Natural killer cell (primary cell): ENCODE results near the gene NTRK2. TPM values are rescaled to one million over a fixed set of nuclear protein-coding genes. Genes with fewer than 3 reads are reported as not detected.

Source experiments
- ATAC-seq, 3 donors: fragments of 150-1000 bp in 2 of 3; fragments of 200-7000 bp in 1 of 3; cut with Tn5 transposase; 1 replicate in 1 of 3; 2 replicates in 2 of 3; pipeline ENCODE4 v1.10.0; 2021; ENCODE audit warnings: mild to moderate bottlenecking in 2 of 3, moderate library complexity in 2 of 3
- DNase-seq, 2 donors: peaks; one replicate each; pipeline versions ENCODE4 v3.0.0 to v3.0.0-alpha.2; 2013 to 2021; ENCODE audit warnings: mixed read lengths in 1 of 2
- H3K27ac ChIP-seq: one replicate; pipeline ENCODE4 v1.5.1; 2013; ENCODE audit warnings: mild to moderate bottlenecking, low read length
- H3K27me3 ChIP-seq: one replicate; pipeline ENCODE4 v1.6.1; 2013; ENCODE audit warnings: low read length; ENCODE audit not compliant: control insufficient read depth, insufficient read depth
- H3K36me3 ChIP-seq: one replicate; pipeline ENCODE4 v1.6.1; 2013; ENCODE audit warnings: low read length; ENCODE audit not compliant: control insufficient read depth, insufficient read depth
- H3K4me1 ChIP-seq: one replicate; pipeline ENCODE4 v1.6.1; 2013; ENCODE audit warnings: low read length; ENCODE audit not compliant: control insufficient read depth, insufficient read depth
- H3K4me3 ChIP-seq: one replicate; pipeline ENCODE4 v1.5.1; 2013; ENCODE audit warnings: low read length
- H3K9me3 ChIP-seq: one replicate; pipeline ENCODE4 v1.6.1; 2013; ENCODE audit warnings: low read length; ENCODE audit not compliant: control insufficient read depth, insufficient read depth
- H3K27ac Mint-ChIP-seq, 2 donors: one replicate each; pipeline ENCODE4 v1.8.0; 2022; ENCODE audit warnings: mild to moderate bottlenecking in 2 of 2, mixed read lengths in 2 of 2, moderate library complexity in 1 of 2
- H3K27me3 Mint-ChIP-seq, 2 donors: one replicate each; pipeline ENCODE4 v1.8.0; 2022; ENCODE audit warnings: low read depth in 2 of 2, mixed read lengths in 2 of 2
- H3K36me3 Mint-ChIP-seq: one replicate; pipeline ENCODE4 v1.8.0; 2022; ENCODE audit warnings: mixed read lengths
- H3K4me1 Mint-ChIP-seq, 2 donors: one replicate each; pipeline ENCODE4 v1.8.0; 2022; ENCODE audit warnings: mixed read lengths in 2 of 2
- H3K4me3 Mint-ChIP-seq: one replicate; pipeline ENCODE4 v1.8.0; 2022; ENCODE audit warnings: mild to moderate bottlenecking, moderate library complexity, mixed read lengths
- H3K9me3 Mint-ChIP-seq, 2 donors: one replicate each; pipeline ENCODE4 v1.8.0; 2022; ENCODE audit warnings: mixed read lengths in 2 of 2
- WGBS: methylation state at CpG from one replicate; pipeline ENCODE4 v1.1.7; 2013; ENCODE audit warnings: missing lambda C conversion rate; ENCODE audit not compliant: insufficient coverage; 5-methylcytosine and 5-hydroxymethylcytosine counted together
- intact Hi-C: fragments of 100-400 bp; cut with micrococcal nuclease; formaldehyde crosslinking; loops from one replicate; pipeline ENCODE4 v1.14.2; 2022
- total RNA-seq, 4 donors: library from RNA; stranded (reverse); fragments of 120-200 nt in 1 of 4; gene quantifications; one replicate each; pipeline versions ENCODE4 v1.2.3 to v1.2.4, GENCODE V29; 2013 to 2022
- TF ChIP-seq, protein P1 (sequence below): fragments of 200-600 bp; IDR thresholded peaks from one replicate; pipeline ENCODE4 v1.8.0; 2022; ENCODE audit warnings: antibody characterized with exemption

Gene NTRK2
- total RNA-seq, 3 donors from 2014 or later (not counting 1 experiment from before 2014, with no cell fraction given) = 0.08 TPM; not detected in 2

- Histone ChIP-seq H3K27me3 (peaks cover 2% of the 10 kb centered on the region), H3K4me1 (no peaks in the 10 kb centered on the region), H3K27ac (no peak overlapping the region), H3K9me3 (no peaks in the 10 kb centered on the region), H3K4me3 (no peak overlapping the region), H3K36me3 (no peaks in the 10 kb centered on the region)
- no peak for DNase-seq
- Mint-ChIP-seq H3K4me3 (no peak overlapping the region), H3K36me3 (no peaks in the 10 kb centered on the region), H3K27ac (no peak overlapping the region), H3K4me1 (no peaks in the 10 kb centered on the region), H3K27me3 (peaks cover 20 to 34% of the 10 kb centered on the region in 2 donors), H3K9me3 (no peaks in the 10 kb centered on the region)
- no peak for ATAC-seq
- TF ChIP-seq, protein P1, sequence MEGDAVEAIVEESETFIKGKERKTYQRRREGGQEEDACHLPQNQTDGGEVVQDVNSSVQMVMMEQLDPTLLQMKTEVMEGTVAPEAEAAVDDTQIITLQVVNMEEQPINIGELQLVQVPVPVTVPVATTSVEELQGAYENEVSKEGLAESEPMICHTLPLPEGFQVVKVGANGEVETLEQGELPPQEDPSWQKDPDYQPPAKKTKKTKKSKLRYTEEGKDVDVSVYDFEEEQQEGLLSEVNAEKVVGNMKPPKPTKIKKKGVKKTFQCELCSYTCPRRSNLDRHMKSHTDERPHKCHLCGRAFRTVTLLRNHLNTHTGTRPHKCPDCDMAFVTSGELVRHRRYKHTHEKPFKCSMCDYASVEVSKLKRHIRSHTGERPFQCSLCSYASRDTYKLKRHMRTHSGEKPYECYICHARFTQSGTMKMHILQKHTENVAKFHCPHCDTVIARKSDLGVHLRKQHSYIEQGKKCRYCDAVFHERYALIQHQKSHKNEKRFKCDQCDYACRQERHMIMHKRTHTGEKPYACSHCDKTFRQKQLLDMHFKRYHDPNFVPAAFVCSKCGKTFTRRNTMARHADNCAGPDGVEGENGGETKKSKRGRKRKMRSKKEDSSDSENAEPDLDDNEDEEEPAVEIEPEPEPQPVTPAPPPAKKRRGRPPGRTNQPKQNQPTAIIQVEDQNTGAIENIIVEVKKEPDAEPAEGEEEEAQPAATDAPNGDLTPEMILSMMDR = no peak
- intact Hi-C loops = no loop called here
- 76% methylated on average over 3 of the region's 3 CpGs for WGBS
These were observed 386.7 kb downstream of the NTRK2 start for GRCh38 chr9:85056203-85056572.

DNA sequence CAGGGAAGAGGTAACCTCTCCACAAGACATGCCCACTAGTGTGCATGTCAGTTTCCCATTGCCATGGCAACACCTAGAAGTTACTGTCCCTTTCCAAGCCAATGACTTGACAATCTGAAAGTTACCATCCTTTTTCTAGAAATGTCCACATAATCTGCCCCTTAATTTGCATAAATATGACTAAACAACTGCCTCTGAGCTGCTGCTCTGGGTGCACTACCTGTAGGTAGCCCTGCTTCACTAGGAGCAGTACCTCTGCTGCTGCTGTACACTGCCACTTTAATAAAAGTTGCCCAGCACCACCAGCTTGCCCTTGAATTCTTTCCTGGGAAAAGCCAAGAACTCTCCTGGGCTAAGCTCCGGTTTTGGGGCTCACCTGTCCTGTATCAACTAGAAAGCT, 392.4 kb downstream of the NTRK2 start:
- intact Hi-C loops = no loop called here
- Mint-ChIP-seq H3K27ac (no peak overlapping the region), H3K36me3 (no peaks in the 10 kb centered on the region), H3K4me1 (no peaks in the 10 kb centered on the region), H3K9me3 (no peaks in the 10 kb centered on the region), H3K27me3 (peaks cover 20 to 24% of the 10 kb centered on the region in 2 donors), H3K4me3 (no peak overlapping the region)
- WGBS = 79% methylated on average over 1 of the region's 1 CpG
- Histone ChIP-seq H3K27me3 (peaks cover 2% of the 10 kb centered on the region), H3K9me3 (no peaks in the 10 kb centered on the region), H3K4me1 (no peaks in the 10 kb centered on the region), H3K36me3 (no peaks in the 10 kb centered on the region), H3K4me3 (no peak overlapping the region), H3K27ac (no peak overlapping the region)
- no peak for ATAC-seq
- no peak for DNase-seq
- TF ChIP-seq, protein P1 = no peak

DNA sequence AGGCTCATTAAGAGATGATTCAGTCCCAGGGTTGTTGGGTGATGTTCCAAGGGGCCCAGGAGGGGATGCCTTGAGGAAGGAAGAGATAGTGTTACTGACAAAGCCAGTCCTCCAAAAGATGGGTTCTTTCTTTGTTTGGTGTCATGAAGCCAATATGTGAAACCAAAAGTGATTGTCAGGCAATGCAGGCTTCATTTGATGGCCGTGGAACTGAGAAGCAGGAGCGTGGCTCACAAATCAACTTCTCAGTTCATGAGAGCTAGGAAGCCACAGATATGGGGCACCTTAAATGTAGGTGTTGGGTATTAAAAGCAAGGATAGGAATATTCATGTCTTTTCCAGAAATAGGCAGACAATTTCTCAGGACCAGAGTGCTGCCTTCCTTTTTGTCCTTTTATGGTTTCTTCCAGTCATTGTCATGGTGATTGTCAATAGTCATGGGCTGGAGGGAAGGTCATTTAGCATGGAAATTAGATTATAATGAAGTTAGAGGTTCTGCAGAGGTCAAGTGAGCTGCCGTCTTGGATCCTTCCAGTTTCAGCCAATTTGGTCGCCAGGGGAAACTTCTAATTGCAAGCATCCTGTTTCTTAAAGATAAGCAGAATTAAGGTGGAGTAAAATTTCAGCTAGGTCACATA, 393.0 kb downstream of the NTRK2 start:
- H3K27me3 ChIP-seq = peaks cover 2% of the 10 kb centered on the region
- no peak overlapping the region for H3K27ac Mint-ChIP-seq
- H3K4me3 ChIP-seq = no peak overlapping the region
- TF ChIP-seq, protein P1 = no peak
- H3K9me3 Mint-ChIP-seq = no peaks in the 10 kb centered on the region
- DNase-seq (no peak), ATAC-seq (no peak)
- no peaks in the 10 kb centered on the region for H3K36me3 Mint-ChIP-seq
- intact Hi-C loops = no loop called here
- no peaks in the 10 kb centered on the region for H3K4me1 ChIP-seq
- no peaks in the 10 kb centered on the region for H3K9me3 ChIP-seq
- no peak overlapping the region for H3K27ac ChIP-seq
- no peaks in the 10 kb centered on the region for H3K4me1 Mint-ChIP-seq
- no peak overlapping the region for H3K4me3 Mint-ChIP-seq
- 63% methylated on average over 4 of the region's 4 CpGs for WGBS
- H3K27me3 Mint-ChIP-seq = peaks cover 20 to 22% of the 10 kb centered on the region in 2 donors
- H3K36me3 ChIP-seq = no peaks in the 10 kb centered on the region

DNA sequence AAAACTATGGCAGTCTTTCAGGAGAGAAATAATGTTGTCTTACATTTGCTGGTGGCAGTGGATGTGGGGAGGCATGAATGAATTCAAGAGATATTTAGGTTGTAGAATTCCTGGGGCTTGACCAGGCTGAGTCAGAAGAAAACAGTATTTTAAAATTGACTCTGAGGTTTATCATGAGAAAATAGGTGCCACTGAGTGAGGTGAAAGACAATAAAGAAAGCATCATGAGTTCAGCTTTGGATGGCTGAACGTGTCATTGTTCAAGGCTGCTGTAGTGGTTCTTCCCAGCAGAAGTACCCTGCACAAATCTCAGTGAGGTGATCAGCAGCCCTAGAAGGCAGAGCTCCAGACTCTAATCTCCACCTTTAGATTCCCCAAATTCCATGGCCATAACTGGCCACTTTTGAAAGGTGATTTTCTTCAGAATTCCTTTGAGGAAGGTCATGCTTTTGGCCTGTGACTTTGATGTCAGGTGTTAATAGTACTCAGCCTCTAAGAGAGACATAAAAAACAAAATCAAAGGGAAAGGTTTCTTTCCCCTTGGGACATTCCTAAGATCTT, 395.4 kb downstream of the NTRK2 start:
- ATAC-seq = no peak
- no peaks in the 10 kb centered on the region for H3K36me3 Mint-ChIP-seq

More for the DNA sequence above, 395.4 kb downstream of the NTRK2 start:
- H3K4me1 Mint-ChIP-seq = no peaks in the 10 kb centered on the region
- no peaks in the 10 kb centered on the region for H3K36me3 ChIP-seq
- no peak overlapping the region for H3K4me3 ChIP-seq
- peaks cover 18 to 20% of the 10 kb centered on the region in 2 donors for H3K27me3 Mint-ChIP-seq
- no peak overlapping the region for H3K4me3 Mint-ChIP-seq
- TF ChIP-seq, protein P1 = no peak
- DNase-seq = no peak
- no peaks in the 10 kb centered on the region for H3K27me3 ChIP-seq
- no peaks in the 10 kb centered on the region for H3K9me3 Mint-ChIP-seq
- intact Hi-C loops = no loop called here
- no peaks in the 10 kb centered on the region for H3K9me3 ChIP-seq
- no peaks in the 10 kb centered on the region for H3K4me1 ChIP-seq
- no peak overlapping the region for H3K27ac Mint-ChIP-seq
- 96% methylated on average over 1 of the region's 1 CpG for WGBS
- no peak overlapping the region for H3K27ac ChIP-seq
